Measurements from ENCODE around the gene COQ8B.
A peak's percentile ranks its signal among the peaks of the same experiment; 100 is the strongest.

COQ8B gene

GRCh38 chr19:40717880-40718773, 1.4 kb upstream of the COQ8B start:
- DNase-seq (ENCODE audit: low spot score), result no peak

- DNase-seq (ENCODE audit: low spot score), result no peak
These were observed 716 bp upstream of the COQ8B start for GRCh38 chr19:40717325-40717879.

- DNase-seq (ENCODE audit: low spot score), result no peak
These were observed 630 bp downstream of the COQ8B start for GRCh38 chr19:40716031-40716481.

GRCh38 chr19:40714441-40715299, 2.0 kb downstream of the COQ8B start:
- peak; percentile 97 for DNase-seq (ENCODE audit: low spot score)

GRCh38 chr19:40713939-40714338, 2.7 kb downstream of the COQ8B start:
- no peak for DNase-seq (ENCODE audit: low spot score)

GRCh38 chr19:40709817-40710216, 6.9 kb downstream of the COQ8B start:
- no peak for DNase-seq (ENCODE audit: low spot score)

- DNase-seq (ENCODE audit: low spot score), result no peak
These were observed 9.1 kb downstream of the COQ8B start for GRCh38 chr19:40707615-40708014.

- DNase-seq (ENCODE audit: low spot score), result no peak
These were observed 10.6 kb downstream of the COQ8B start for GRCh38 chr19:40705950-40706619.

- DNase-seq (ENCODE audit: low spot score), result no peak
These were observed 11.4 kb downstream of the COQ8B start for GRCh38 chr19:40705362-40705651.

- no peak for DNase-seq (ENCODE audit: low spot score)
These were observed 12.0 kb downstream of the COQ8B start for GRCh38 chr19:40704491-40705361.

GRCh38 chr19:40703029-40703755, 13.5 kb downstream of the COQ8B start:
- peak; percentile 51 for DNase-seq (ENCODE audit: low spot score)

- DNase-seq (ENCODE audit: low spot score), result peak; percentile 85
These were observed 14.2 kb downstream of the COQ8B start for GRCh38 chr19:40702337-40703012.

GRCh38 chr19:40701758-40702157, 14.9 kb downstream of the COQ8B start:
- no peak for DNase-seq (ENCODE audit: low spot score)

GRCh38 chr19:40700083-40700482, 16.6 kb downstream of the COQ8B start:
- DNase-seq (ENCODE audit: low spot score), result no peak

GRCh38 chr19:40697007-40697406, 19.7 kb downstream of the COQ8B start:
- DNase-seq (ENCODE audit: low spot score), result no peak

GRCh38 chr19:40695881-40696280, 20.8 kb downstream of the COQ8B start:
- DNase-seq (ENCODE audit: low spot score), result no peak

- DNase-seq (ENCODE audit: low spot score), result no peak
These were observed 22.8 kb downstream of the COQ8B start for GRCh38 chr19:40693896-40694295.

GRCh38 chr19:40693150-40693788, 23.4 kb downstream of the COQ8B start:
- no peak for DNase-seq (ENCODE audit: low spot score)

- no peak for DNase-seq (ENCODE audit: low spot score)
These were observed 24.5 kb downstream of the COQ8B start for GRCh38 chr19:40692212-40692551.
